Effector CD4-positive, alpha-beta T cell (primary cell): Measurements from ENCODE around the gene HDAC9.
"Not testable (repeated sequence)": the region's sequence is repeated elsewhere in the genome, so short reads cannot be mapped to it uniquely, and the experiment has no call there.

Source experiments
- DNase-seq: peaks from one replicate; pipeline ENCODE4 v3.0.0-alpha.2; 2020

The HDAC9 gene

GRCh38 chr7:18666107-18666728, 170.7 kb downstream of the HDAC9 start:
- DNase-seq, result peak; percentile 41

- no peak for DNase-seq
Observed at GRCh38 chr7:18667466-18667865, 171.9 kb downstream of the HDAC9 start.

GRCh38 chr7:18671176-18671575, 175.6 kb downstream of the HDAC9 start:
- DNase-seq, result no peak

GRCh38 chr7:18675579-18675978, 180.0 kb downstream of the HDAC9 start:
- DNase-seq, result no peak

GRCh38 chr7:18679261-18679660, 183.7 kb downstream of the HDAC9 start:
- DNase-seq, result no peak

GRCh38 chr7:18680576-18680975, 185.0 kb downstream of the HDAC9 start:
- no peak for DNase-seq

- no peak for DNase-seq
Observed at GRCh38 chr7:18684916-18685315, 189.4 kb downstream of the HDAC9 start.

GRCh38 chr7:18685971-18686370, 190.4 kb downstream of the HDAC9 start:
- DNase-seq, result no peak

- no peak for DNase-seq
Observed at GRCh38 chr7:18689551-18689950, 194.0 kb downstream of the HDAC9 start.

GRCh38 chr7:18693406-18693805, 197.9 kb downstream of the HDAC9 start:
- no peak for DNase-seq

GRCh38 chr7:18693816-18694215, 198.3 kb downstream of the HDAC9 start:
- no peak for DNase-seq

GRCh38 chr7:18694484-18694883, 198.9 kb downstream of the HDAC9 start:
- no peak for DNase-seq

GRCh38 chr7:18694911-18695310, 199.4 kb downstream of the HDAC9 start:
- no peak for DNase-seq

GRCh38 chr7:18698258-18698734, 202.7 kb downstream of the HDAC9 start:
- DNase-seq, result no peak

GRCh38 chr7:18700147-18700546, 204.6 kb downstream of the HDAC9 start:
- DNase-seq, result no peak

GRCh38 chr7:18702071-18702829, 206.7 kb downstream of the HDAC9 start:
- no peak for DNase-seq

- DNase-seq, result no peak
Observed at GRCh38 chr7:18703685-18704084, 208.1 kb downstream of the HDAC9 start.

- DNase-seq, result no peak
Observed at GRCh38 chr7:18706670-18707069, 211.1 kb downstream of the HDAC9 start.

- no peak for DNase-seq
Observed at GRCh38 chr7:18708204-18708603, 212.7 kb downstream of the HDAC9 start.

- no peak for DNase-seq
Observed at GRCh38 chr7:18715988-18716387, 220.4 kb downstream of the HDAC9 start.

- no peak for DNase-seq
Observed at GRCh38 chr7:18721429-18721828, 225.9 kb downstream of the HDAC9 start.

- DNase-seq, result no peak
Observed at GRCh38 chr7:18724318-18724717, 228.8 kb downstream of the HDAC9 start.

- DNase-seq, result no peak
Observed at GRCh38 chr7:18727115-18727870, 231.7 kb downstream of the HDAC9 start.

- not testable (repeated sequence) for DNase-seq
Observed at GRCh38 chr7:18736012-18736411, 240.5 kb downstream of the HDAC9 start.
